OCI-LY3 (cell line): ENCODE data around the gene ASTN2.
"Not testable (repeated sequence)": the region's sequence is repeated elsewhere in the genome, so short reads cannot be mapped to it uniquely, and the experiment has no call there.

Experiments used
- H2AFZ ChIP-seq: fragments of 200-600, 300-600 bp; shearing (Covaris generic); 2 replicates; pipeline ENCODE4 v1.6.0; 2014; ENCODE audit warnings: antibody characterized with exemption, low read depth, low read length
- H3K27ac ChIP-seq: fragments of 200-600, 300-600 bp; sonication (generic); 2 replicates; pipeline ENCODE4 v1.5.1; 2014; ENCODE audit warnings: mild to moderate bottlenecking, low read length, moderate library complexity, mixed read lengths
- H3K27me3 ChIP-seq: fragments of 200-600, 300-600 bp; sonication (generic); 2 replicates; pipeline ENCODE4 v1.6.1; 2014; ENCODE audit warnings: low read depth, low read length, mixed read lengths
- H3K36me3 ChIP-seq: fragments of 200-600, 300-600 bp; sonication (generic); replicated peaks from 2 replicates; pipeline ENCODE3; 2014; ENCODE audit warnings: low read depth, low read length, mixed read lengths
- H3K4me1 ChIP-seq: fragments of 300-600, 200-600 bp; sonication (generic); 2 replicates; pipeline ENCODE4 v1.6.1; 2014; ENCODE audit warnings: low read length, mixed read lengths
- H3K4me2 ChIP-seq: fragments of 200-600, 300-600 bp; sonication (generic); 2 replicates; pipeline ENCODE4 v1.6.1; 2014; ENCODE audit warnings: low read length, mixed read lengths
- H3K4me3 ChIP-seq: fragments of 300-600, 200-600 bp; sonication (generic); 2 replicates; pipeline ENCODE4 v1.5.1; 2014; ENCODE audit warnings: antibody characterized with exemption, mild to moderate bottlenecking, low read length, moderate library complexity
- H3K79me2 ChIP-seq: fragments of 300-600, 200-600 bp; shearing (Covaris generic); 2 replicates; pipeline ENCODE4 v1.6.1; 2014; ENCODE audit warnings: mild to moderate bottlenecking, low read length, mixed read lengths
- H3K9ac ChIP-seq: fragments of 300-600, 200-600 bp; shearing (Covaris generic); 2 replicates; pipeline ENCODE4 v1.6.0; 2014; ENCODE audit warnings: mild to moderate bottlenecking, low read length, moderate library complexity
- H3K9me3 ChIP-seq: fragments of 200-600, 300-600 bp; shearing (Covaris generic); 2 replicates; pipeline ENCODE4 v1.6.1; 2014; ENCODE audit warnings: low read length, mixed read lengths; ENCODE audit not compliant: insufficient read depth
- H4K20me1 ChIP-seq: fragments of 200-600, 300-600 bp; sonication (generic); 2 replicates; pipeline ENCODE4 v1.6.1; 2016; ENCODE audit warnings: low read length, mixed read lengths; ENCODE audit not compliant: insufficient read depth
- CTCF ChIP-seq: fragments of 200-600, 300-600 bp; sonication (generic); IDR thresholded peaks from 2 replicates; pipeline ENCODE4 v1.5.1; 2014; ENCODE audit warnings: antibody characterized with exemption, low read length, low read depth
- EZH2phosphoT487 ChIP-seq: fragments of 200-600 bp; shearing (Covaris generic); IDR thresholded peaks from 2 replicates; pipeline ENCODE4 v1.6.1; 2018; ENCODE audit warnings: antibody characterized with exemption, mixed run types, low read depth

The ASTN2 gene

GRCh38 chr9:116891424-116891823 is 523.4 kb downstream of the ASTN2 start:
- TF ChIP-seq EZH2phosphoT487 (no peak), CTCF (no peak)
- H3K4me3 ChIP-seq: no peak overlapping the region
- peaks cover 15% of the 10 kb centered on the region for H3K27me3 ChIP-seq
- no peaks in the 10 kb centered on the region for H3K36me3 ChIP-seq
- no peak overlapping the region for H3K4me2 ChIP-seq
- no peak overlapping the region for H3K9ac ChIP-seq
- no peaks in the 10 kb centered on the region for H4K20me1 ChIP-seq
- no peak overlapping the region for H2AFZ ChIP-seq
- H3K9me3 ChIP-seq: no peaks in the 10 kb centered on the region
- no peak overlapping the region for H3K27ac ChIP-seq
- no peaks in the 10 kb centered on the region for H3K4me1 ChIP-seq
- H3K79me2 ChIP-seq: no peaks in the 10 kb centered on the region

GRCh38 chr9:116888476-116888875 is 526.4 kb downstream of the ASTN2 start:
- H3K4me3 ChIP-seq, H3K27ac ChIP-seq, H3K9ac ChIP-seq, H3K9me3 ChIP-seq, H4K20me1 ChIP-seq, H2AFZ ChIP-seq, H3K36me3 ChIP-seq, H3K4me1 ChIP-seq, H3K4me2 ChIP-seq, H3K79me2 ChIP-seq: not testable (repeated sequence)
- peaks cover 15% of the 10 kb centered on the region for H3K27me3 ChIP-seq

GRCh38 chr9:116888066-116888465 is 526.8 kb downstream of the ASTN2 start:
- no peak overlapping the region for H3K4me2 ChIP-seq
- no peaks in the 10 kb centered on the region for H3K79me2 ChIP-seq
- no peak overlapping the region for H3K4me3 ChIP-seq
- no peak overlapping the region for H2AFZ ChIP-seq
- no peaks in the 10 kb centered on the region for H3K4me1 ChIP-seq
- no peak overlapping the region for H3K27ac ChIP-seq
- no peaks in the 10 kb centered on the region for H3K36me3 ChIP-seq
- no peaks in the 10 kb centered on the region for H3K9me3 ChIP-seq
- H4K20me1 ChIP-seq: no peaks in the 10 kb centered on the region
- H3K9ac ChIP-seq: no peak overlapping the region
- TF ChIP-seq CTCF (no peak), EZH2phosphoT487 (no peak)
- H3K27me3 ChIP-seq: peaks cover 15% of the 10 kb centered on the region

- Histone ChIP-seq H3K9ac (no peak overlapping the region), H4K20me1 (no peaks in the 10 kb centered on the region), H3K27me3 (no peaks in the 10 kb centered on the region), H3K79me2 (no peaks in the 10 kb centered on the region), H3K36me3 (no peaks in the 10 kb centered on the region), H3K4me2 (no peak overlapping the region), H2AFZ (no peak overlapping the region), H3K4me1 (no peaks in the 10 kb centered on the region), H3K27ac (no peak overlapping the region), H3K4me3 (no peak overlapping the region), H3K9me3 (no peaks in the 10 kb centered on the region)
- TF ChIP-seq EZH2phosphoT487 (no peak), CTCF (no peak)
Observed at GRCh38 chr9:116883676-116884075, 531.2 kb downstream of the ASTN2 start.

- Histone ChIP-seq H3K27ac (no peak overlapping the region), H3K9me3 (peaks cover 24% of the 10 kb centered on the region; the same call in 1 of the 2 replicates), H3K36me3 (no peaks in the 10 kb centered on the region), H3K4me3 (no peak overlapping the region), H3K4me2 (no peak overlapping the region), H3K27me3 (no peaks in the 10 kb centered on the region), H2AFZ (no peak overlapping the region), H3K4me1 (no peaks in the 10 kb centered on the region), H4K20me1 (no peaks in the 10 kb centered on the region), H3K9ac (no peak overlapping the region), H3K79me2 (no peaks in the 10 kb centered on the region)
- no peak for TF ChIP-seq CTCF
- no peak for TF ChIP-seq EZH2phosphoT487
Observed at GRCh38 chr9:116877072-116877471, 537.8 kb downstream of the ASTN2 start.
